GM21515 (cell line): Measurements from ENCODE around the gene ARHGEF1.
"Not testable (repeated sequence)": the region's sequence is repeated elsewhere in the genome, so short reads cannot be mapped to it uniquely, and the experiment has no call there.

Source experiments
- ATAC-seq: cut with Tn5 transposase; IDR thresholded peaks from one replicate; pipeline ENCODE4 v1.9.1; 2021; ENCODE audit not compliant: unreplicated experiment

The ARHGEF1 gene

GRCh38 chr19:41929536-41930071, 46.6 kb downstream of the ARHGEF1 start:
- ATAC-seq, result no peak

DNA sequence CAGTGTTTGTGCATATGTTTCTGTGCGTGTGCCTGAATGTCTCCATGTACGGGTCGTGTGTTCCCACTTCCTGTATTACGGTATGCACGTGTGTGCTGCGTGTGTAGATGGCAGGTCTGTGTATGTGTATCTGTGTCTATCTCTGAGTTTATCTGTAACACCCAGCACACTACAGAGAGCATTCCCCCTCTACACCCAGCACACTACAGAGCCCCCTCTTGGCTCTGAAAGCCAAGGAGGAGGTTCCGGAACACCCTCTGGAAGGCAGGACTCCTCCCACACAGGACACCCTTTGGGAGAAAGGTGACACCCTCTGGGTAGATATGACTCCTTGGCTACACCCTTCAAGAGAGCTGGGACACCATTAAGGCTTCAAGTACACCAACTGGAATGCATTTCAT, 47.3 kb downstream of the ARHGEF1 start:
- no peak for ATAC-seq

DNA sequence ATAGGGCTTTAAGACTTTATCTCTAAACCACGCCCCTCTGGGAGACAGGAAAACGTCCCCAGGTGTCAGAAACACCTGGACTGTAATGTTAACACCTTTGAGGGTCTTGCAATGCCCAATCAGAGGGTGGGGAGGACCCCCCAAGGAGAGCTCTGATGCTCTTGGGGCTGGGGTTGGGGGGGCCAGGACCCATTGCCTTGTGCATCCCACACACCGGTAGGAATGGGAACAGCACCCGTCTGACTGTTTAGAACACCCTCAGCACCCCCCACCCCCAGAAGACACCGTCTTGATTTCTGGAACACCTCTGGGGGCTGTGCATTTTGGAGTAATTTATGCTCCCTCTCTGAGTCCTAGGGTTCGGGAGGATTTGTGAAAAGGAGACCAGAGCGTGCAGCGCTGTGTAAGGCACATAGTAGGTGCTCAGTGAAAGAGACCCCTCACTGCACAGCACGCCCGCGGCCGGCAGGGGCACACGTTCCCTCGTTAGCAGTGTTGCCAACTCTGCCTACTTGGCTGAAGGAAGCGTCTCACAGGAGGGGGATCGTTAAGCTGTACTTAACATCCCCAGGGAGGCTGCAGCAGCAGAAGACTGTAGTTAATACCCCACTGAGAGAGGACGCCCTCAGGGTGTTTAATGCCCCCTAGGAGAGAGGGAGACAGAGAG, 48.1 kb downstream of the ARHGEF1 start:
- no peak for ATAC-seq

GRCh38 chr19:41932259-41932719, 49.3 kb downstream of the ARHGEF1 start:
- no peak for ATAC-seq

DNA sequence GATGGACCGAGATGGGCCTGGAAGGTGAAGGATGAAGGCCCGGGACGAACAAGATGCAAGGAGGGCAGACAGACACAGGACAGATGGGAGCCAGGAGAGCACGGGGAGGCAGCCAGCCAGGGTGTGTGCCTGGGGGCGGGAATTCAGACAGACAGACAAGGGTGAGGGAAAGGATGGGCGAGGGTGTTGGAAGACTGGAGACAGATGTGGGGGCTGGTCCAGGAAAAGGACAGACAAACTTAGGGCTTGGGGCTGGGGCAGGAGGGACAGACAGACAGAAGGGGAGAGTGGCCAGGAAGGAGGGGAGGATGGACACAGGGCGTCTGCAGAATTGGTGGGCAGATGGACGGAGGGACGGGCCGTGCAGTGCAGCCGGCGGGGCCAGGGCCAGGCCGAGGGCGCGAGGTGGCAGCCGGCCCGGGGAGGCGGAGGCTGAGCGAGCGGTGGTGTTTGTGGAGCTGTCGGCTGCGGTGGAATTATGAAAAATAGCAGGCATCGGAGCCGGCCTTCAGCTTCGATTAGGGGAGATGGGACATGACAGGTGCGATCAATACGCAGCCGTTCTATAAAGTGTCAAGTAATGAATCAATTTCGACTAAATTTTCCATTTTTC, 49.8 kb downstream of the ARHGEF1 start:
- ATAC-seq, result no peak

- no peak for ATAC-seq
These were observed 50.9 kb downstream of the ARHGEF1 start for GRCh38 chr19:41933693-41934426.

- no peak for ATAC-seq
These were observed 51.9 kb downstream of the ARHGEF1 start for GRCh38 chr19:41934849-41935374.

DNA sequence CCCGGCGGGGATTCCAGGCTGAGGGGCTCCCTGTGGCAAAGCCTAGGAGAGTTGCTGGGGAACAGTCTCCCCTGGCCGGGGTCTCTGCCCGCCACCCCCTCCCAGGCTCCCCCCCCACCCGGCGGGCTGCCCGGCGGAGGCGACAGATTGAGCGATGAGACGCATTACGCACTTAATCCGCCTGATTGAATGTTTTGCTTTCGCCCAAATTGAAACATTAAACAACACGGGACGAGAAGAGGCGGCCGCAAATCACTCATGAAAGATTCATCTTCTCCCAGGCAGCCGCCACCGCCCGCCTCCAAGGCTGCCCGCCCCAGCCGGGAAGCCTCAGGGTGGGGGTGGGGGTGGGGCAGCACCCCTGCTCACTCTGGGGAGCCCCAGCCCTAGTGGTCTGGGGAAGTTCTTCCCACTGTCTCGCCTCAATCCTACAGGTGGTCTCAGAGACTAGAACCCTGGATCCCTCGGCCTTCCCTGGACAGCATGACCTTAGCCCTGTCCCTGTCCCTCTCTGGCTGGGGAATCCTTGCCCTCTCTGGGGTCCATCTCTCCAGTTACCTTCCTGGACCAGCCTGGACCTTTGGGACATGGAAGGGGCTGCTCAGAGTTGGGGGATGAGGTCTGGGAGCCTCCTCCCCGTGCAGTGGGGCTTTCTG, 52.9 kb downstream of the ARHGEF1 start:
- ATAC-seq, result no peak

DNA sequence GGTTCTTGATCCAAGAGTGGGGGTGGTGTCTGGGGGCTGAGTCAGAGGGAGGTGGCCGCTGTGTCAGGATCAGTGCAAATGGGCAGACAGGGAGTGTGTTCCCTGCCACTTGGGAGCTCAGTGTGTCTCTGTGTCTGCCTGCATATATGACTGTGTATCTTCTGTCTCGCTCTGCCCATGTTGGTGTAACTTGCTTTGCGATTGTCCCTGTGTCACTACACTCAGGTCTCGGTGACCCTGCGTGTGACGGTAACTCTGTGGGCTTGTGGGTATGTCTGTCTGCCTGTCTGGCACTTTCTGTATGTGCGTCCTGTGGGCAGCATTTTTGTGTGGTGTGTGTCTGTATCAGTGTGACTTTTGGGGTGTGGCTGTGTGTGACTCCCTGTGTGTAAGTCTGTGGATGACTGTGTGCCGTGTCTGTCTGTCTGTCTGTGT, 53.4 kb downstream of the ARHGEF1 start:
- no peak for ATAC-seq

GRCh38 chr19:41936961-41937360, 54.0 kb downstream of the ARHGEF1 start:
- ATAC-seq, result no peak

DNA sequence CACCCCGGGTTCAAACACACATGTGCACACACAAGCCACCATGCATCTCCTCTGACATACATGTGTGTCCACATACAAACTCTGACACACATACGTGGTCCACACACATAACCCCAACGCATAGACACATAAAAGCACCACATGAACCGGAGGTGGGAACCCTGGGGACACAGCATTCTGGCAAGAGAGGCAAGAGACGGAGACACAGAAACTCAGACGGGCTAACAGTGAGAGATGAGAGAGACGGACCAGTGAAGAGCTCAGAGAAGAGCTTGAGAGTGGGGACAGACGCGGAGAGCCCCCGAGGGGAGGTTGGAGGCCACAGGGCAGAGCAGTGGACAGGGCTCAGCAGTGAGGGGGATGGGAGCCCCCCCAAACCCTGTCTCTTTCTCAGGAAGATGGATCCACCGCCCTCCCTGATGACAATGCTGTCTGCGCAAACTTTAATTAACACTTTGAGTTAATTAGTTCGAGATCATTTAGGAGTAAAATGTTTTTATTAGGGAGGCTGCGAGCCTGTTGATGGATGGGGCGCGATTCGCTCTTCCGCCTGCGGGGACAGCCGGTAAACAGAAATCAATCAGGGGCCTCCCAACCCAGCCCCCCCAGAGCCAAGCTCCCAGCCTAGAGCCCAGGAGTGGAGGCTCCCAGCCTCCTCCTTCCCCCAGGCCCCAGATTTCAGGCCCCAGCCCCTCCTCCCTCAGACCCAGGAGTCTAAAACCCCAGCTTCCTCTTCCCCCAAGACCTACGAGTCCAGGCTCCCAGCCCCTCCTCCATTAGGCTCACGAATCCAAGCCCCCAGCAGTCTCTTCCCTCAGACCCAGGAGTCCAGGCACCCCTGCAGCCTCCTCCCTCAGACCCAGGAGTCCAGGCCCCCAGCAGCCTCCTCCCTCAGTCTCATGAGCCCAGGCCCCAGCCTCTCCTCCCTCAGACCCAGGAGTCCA, 54.8 kb downstream of the ARHGEF1 start:
- no peak for ATAC-seq

DNA sequence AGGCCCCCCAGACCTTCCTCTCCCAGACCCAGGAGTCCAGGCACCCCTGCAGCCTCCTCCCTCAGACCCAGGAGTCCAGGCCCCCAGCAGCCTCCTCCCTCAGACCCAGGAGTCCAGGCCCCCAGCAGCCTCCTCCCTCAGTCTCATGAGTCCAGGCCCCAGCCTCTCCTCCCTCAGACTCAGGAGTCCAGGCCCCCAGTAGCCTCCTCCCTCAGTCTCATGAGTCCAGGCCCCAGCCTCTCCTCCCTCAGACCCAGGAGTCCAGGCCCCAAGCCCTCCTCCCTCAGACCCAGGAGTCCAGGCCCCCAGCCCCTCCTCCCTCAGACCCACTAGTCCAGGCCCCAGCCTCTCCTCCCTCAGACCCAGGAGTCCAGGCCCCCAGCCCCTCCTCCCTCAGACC, 56.2 kb downstream of the ARHGEF1 start:
- ATAC-seq, result not testable (repeated sequence)

DNA sequence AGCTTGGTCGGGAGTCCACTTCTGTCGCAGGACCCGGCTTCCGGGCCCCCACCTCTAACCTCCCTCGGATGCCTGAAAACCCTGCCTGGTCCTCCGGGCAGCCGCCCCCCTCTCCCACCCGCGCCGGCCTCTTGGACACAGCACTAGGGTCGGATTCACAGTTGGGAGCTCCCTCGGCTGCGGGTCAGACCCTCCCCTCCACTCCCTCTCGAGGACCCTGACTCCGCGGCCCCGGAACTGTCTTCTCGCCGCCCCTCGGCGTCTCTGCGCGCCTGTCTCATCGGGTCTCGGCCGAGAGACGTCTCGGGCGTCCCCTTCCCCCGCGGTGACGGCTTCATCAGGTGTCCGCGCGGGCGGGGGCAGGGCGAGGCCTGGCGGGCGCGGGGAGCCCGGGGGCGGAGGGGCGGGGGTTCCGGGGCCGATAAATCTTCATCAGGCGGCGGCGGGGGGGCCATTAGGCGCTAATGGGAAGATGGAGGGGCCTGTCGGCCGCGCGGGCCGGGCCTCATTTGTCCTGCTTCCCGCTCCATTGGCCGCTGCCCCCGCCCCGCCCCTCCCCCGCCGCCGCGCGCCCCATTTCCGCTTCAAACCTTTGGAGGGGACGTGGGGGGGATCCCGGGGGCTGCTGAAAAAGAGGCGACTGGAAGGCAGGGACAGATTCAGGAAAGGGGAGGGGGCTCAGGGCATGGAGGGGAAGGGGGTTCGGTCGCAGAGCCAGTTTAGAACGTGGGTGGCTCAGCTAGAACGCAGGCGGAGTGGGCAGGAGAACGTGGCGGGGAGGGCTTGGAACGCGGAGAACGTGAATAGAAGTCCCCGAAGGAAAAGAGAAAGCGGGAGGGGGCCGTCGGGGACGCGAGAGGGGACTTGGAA, 57.1 kb downstream of the ARHGEF1 start:
- ATAC-seq, result no peak

- no peak for ATAC-seq
These were observed 57.9 kb downstream of the ARHGEF1 start for GRCh38 chr19:41940731-41941409.

- no peak for ATAC-seq
These were observed 58.6 kb downstream of the ARHGEF1 start for GRCh38 chr19:41941410-41942202.

- no peak for ATAC-seq
These were observed 61.4 kb downstream of the ARHGEF1 start for GRCh38 chr19:41944336-41944735.

- ATAC-seq, result peak; percentile 72
These were observed 62.3 kb downstream of the ARHGEF1 start for GRCh38 chr19:41945135-41945766.
